Dermis microvascular lymphatic vessel endothelial cell (primary cell): ENCODE results near the gene PACSIN1. TPM values are rescaled to one million over a fixed set of nuclear protein-coding genes. Genes with fewer than 3 reads are reported as not detected.

Experiments
- DNase-seq, 2 donors: peaks; one replicate each; pipeline versions ENCODE4 v3.0.0 to v3.0.0-alpha.2; 2010; ENCODE audit warnings: low read depth in 2 of 2
- total RNA-seq: library from RNA; depleted of rRNA; stranded (reverse); fragments of >200 nt; gene quantifications from 2 replicates; pipeline ENCODE4 v1.2.1, GENCODE V29; 2014

PACSIN1 gene
- total RNA-seq, 1 donor from 2014 or later: not detected

DNA sequence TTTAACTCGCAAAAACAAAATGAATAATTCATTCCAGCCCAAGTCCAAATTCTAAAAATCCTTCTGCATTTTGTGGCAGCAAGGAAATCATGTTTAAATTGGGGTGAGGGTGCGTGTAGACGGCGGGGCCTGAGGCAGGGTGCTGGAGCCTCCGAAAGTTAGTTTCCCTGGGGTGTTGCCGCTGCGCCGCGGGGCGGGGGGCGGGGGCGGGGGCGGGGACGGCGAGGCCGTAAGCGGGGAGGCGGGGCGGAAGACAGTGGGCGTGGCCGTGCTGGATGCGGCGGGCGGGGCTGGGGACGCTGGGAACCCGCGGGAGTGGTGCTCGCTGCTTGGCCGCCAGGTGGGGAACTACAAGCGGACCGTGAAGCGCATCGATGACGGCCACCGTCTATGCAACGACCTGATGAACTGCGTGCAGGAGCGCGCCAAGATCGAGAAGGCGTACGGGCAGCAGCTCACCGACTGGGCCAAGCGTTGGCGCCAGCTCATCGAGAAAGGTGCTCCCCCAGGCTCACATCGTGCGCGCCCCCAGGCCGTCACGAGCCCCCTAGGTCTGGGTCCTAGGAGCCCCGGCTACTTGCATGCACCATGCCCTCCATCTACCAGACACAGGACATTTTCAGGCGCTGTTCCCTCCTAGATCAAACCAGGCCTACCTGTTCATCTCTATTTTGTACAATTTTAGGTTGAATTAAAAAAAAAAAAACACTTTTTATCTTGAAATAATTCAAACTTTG, 61.3 kb downstream of the PACSIN1 start:
- peak; percentile 77 to 91 for DNase-seq

DNA sequence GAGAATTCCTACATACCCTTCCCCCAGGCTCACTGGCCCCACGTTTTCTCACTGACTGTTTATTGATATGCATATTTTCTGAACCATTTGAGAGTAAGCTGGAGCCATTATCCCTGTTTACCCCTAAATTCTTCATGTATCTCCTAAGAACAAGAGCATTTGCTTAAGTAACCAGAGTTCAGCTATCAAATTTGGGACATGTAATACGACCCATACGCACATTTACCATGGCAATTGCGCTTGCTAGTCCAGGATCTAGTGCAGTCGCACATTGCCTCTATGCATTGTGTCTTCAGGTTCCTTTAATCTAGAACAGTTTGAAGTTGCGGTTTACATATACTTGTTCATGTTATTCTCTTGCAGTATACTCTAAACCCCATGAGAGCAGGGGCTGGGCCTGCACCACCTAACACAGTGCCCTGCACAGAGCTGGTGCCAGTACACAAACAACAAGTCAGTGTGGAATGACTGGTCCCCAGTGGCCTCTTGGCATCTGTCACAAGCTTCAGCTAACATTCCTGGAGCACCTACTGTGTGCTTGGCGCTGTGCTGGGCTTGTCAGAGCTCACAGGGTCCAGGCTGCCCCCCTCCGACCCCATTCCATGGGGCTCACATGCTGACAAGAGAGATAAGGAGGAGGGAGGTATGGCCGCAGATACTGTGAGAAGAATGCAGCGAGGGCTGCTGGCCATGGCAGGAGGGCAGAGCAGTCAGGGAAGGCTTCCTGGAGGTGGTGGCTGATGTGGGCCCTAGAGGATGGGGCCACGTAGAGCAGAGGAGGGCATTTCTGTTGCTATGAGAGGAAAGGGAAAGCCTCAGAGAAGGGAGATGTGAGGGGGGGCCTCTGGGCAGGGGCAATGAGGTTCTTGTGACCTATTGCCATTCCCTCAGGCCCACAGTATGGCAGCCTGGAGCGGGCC, 62.1 kb downstream of the PACSIN1 start:
- DNase-seq: no peak

DNA sequence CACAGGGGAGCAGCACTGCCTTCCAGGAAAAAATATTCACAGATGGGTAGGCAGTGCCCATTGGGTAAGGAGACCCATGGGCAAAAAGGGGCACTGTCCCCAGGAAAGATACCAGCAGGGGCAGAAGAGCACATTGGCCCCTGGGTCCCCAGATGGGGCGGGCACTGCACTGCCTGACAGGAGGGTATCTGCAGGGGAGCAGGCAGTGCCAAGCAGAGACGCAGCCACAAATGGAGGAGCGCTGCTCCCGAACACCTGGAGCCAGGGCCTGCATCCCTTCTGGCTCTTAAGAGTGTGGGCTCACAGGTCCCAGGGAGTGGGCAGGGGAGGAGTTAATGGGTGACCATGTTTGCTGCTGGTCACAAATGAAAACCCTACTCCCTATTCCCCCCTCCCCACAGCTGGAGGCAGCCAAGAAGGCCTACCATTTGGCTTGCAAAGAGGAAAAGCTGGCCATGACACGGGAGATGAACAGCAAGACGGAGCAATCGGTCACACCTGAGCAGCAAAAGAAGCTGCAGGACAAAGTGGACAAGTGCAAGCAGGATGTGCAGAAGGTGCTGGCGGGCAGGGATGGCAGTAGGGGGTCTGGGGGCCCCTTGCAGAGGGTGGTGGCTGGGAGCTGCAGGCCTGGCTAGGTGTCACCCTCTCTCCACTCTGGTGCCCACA, 63.3 kb downstream of the PACSIN1 start:
- DNase-seq: no peak

DNA sequence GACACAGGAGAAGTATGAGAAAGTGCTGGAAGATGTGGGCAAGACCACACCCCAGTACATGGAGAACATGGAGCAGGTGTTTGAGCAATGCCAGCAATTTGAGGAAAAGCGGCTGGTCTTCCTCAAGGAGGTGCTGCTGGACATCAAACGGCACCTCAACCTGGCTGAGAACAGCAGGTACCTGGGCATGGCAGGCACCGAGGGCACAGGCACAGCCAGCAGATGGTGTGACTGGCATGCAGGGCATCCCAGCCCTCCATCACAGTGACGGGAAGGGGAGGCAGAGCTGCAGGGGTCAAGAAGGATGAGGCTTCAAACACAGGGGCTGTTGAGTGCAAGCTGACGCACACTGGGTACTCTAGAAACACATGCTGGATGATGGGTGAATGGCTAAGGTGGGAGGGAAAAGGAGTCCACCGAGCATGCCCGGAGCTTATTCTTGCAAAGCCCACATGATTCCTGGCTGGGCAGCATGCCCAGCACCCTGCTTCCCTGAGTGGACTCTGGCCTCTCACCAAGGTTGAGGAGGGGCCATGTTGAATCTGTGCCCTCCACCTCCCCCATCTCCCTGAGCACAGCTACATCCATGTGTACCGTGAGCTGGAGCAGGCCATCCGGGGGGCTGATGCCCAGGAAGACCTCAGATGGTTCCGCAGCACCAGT, 63.9 kb downstream of the PACSIN1 start:
- no peak for DNase-seq

DNA sequence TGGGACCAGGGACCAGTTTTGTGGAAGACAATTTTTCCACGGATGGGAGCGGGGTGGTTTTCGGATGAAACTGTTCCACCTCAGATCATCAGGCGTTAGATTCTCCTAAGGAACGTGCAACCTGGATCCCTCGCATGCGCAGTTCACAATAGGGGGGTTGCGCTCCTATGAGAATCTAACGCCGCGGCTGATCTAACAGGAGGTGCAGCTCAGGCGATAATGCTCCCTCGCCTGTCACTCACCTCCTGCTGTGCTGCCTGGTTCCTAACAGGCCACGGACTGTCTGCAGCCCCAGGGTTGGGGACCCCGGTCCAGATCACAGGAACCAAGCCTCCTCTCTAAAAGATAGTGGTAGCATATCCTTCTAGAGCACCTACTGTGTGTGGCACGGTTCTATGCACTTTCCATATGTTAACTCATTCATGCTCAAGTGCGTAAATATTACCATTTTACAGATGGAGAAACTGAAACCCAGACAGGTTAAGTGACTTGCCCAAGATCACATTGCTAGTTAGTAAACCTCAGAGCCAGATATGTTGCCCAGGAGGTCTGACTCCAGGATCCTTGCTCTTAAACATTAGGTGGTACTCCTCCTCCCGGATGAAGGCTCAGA, 65.0 kb downstream of the PACSIN1 start:
- no peak for DNase-seq

DNA sequence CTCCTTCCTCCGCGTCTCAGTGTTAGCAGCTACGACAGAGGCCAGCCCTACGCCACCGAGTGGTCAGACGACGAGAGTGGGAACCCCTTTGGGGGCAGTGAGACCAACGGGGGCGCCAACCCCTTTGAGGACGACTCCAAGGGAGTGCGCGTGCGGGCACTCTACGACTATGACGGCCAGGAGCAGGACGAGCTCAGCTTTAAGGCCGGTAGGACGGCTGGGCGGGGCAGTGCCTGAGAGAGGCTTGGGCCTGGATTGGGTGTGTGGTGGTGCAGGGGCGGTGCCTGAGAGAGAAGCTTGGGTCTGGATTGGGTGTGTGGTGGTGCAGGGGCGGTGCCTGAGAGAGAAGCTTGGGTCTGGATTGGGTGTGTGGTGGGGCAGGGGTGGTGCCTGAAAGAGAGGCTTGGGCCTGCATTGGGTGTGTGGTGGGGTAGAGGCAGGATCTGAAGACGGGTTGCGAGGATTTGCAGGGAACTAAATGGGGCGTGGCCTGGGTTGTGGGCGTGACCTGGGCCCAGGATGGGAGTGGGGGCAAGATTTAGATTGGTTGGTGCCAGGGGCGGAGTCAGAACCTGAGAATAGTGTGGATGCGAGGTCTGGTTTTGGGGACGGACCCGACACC, 65.8 kb downstream of the PACSIN1 start:
- peak in 1 of 2 donors; percentile 73 for DNase-seq

DNA sequence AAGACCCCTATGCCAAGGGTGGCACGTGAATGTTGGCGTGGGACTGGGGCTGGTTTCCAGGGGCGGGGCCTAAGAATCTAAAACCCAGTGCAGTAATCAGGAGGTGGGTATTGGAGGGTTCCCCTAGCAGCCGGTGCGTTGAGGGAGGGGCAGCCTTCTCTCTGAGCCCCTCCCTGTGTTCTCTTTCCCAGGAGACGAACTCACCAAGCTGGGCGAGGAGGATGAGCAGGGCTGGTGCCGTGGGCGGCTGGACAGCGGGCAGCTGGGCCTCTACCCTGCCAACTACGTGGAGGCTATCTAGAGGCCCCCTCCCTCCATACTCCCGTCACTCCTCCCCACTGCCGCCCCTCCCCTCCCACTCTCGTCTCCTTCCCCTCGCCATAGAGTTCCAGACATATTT, 66.4 kb downstream of the PACSIN1 start:
- peak in 1 of 2 donors; percentile 4 for DNase-seq

DNA sequence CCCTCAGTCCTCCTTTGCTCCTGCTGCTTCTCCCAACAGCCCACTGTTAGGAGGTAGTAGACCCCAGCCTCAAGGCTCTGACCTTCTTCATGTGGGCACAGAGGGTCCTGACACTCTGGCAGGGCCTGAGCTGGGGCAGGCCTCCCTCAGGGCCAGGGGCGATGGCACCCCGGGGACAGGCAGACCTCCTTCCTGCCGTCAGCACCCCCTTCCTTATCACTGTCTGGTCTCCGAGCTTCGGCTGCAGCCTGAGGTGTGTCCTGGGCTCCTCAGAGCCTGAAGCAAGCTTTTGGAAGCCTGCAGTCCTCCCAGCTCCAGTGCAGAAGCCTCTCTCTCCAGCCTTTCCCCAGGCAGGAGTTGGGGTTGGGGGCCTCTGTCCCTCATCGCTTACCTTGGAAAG, 68.3 kb downstream of the PACSIN1 start:
- DNase-seq: no peak

DNA sequence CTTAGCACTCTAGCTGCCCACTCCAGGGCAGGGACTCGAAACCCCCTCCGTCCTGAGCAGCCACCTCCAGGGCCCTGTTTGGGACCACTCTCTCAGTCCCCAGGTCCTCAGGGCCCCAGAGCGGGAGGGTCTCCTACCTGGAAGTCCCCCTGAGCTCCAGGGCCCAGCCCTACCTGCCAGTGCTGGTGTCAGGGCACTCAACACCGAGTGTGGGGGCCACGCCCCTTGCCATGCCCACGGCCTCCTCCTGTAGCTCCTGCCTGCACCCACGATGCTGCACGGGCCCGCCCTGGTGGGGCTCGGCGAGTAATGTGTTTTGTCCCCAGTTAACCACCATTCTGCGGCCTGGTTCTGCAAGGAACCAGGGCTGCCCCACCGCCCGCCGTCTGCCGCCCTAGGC, 68.8 kb downstream of the PACSIN1 start:
- DNase-seq: no peak

DNA sequence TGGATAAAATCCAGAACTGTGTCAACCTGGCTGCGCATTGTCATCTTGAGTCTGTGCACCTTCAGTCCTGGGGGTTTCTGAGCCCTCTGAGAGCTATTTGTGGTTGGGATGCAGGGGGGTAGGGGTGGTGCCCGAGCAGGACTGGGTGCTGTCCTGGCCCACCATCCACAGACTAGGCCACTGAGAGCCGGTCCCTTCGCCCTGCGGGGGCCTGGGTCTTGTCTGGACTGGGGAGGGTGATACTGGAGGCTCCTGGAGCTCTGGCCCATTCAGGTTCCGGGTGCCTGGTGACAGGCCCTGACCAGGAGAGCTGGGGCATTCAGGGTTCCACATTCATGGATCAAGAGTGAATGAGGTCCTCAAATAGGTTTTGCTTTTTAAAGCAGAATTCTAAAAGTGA, 69.3 kb downstream of the PACSIN1 start:
- DNase-seq: no peak

DNA sequence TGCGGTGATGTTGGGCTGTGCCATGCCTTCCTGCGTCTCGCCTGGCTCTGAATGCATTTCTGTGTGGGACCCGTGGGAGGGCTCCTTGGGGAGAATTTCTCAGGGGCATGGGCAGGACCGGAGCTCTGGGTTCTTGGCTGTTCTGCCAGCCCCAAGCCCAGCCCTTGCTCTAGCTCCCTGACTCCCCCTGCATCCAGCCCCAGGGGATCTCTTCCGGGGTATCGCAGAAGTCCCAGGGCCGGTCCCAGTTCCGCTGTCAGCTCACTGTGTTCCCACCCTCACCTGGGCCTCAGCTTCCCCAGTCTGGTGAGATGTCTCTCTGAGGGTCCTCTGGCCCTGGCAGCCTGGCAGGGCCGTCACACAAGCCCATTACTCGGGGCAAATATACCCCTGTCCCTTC, 69.8 kb downstream of the PACSIN1 start:
- no peak for DNase-seq

DNA sequence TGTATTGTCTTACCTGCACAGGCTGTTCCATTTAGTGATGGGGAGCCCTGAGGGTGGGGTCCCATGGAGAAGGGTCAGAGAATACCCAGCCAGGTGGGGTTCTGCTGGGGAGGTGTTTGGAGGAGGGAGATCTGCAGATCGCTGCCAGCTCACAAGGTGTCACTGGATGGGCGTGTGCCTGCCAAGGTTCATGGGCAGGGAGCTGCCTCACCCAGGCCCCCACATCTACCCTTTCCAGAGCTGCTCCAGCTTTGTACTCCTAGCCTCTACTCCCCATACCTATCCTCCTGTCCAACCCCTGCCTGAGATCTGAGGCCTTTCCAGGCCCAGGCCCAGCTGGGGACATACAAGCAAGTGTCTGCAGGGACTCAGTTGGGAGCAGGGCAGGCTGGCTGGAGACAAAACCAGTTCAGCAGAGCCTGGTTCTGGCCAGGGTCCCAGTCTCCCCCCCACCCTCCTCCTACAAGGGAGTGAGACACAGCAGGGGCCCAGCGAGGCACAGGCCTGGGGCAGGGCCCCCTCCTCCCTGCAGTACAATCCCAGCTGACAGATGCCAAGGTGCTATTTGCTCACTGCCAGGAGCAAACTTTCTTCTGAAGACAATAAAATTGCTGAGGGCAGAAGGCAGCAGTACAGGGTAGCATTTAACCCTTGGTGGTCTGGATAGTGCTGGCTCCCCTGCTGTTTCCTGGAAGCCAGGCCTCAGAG, 70.5 kb downstream of the PACSIN1 start:
- no peak for DNase-seq

DNA sequence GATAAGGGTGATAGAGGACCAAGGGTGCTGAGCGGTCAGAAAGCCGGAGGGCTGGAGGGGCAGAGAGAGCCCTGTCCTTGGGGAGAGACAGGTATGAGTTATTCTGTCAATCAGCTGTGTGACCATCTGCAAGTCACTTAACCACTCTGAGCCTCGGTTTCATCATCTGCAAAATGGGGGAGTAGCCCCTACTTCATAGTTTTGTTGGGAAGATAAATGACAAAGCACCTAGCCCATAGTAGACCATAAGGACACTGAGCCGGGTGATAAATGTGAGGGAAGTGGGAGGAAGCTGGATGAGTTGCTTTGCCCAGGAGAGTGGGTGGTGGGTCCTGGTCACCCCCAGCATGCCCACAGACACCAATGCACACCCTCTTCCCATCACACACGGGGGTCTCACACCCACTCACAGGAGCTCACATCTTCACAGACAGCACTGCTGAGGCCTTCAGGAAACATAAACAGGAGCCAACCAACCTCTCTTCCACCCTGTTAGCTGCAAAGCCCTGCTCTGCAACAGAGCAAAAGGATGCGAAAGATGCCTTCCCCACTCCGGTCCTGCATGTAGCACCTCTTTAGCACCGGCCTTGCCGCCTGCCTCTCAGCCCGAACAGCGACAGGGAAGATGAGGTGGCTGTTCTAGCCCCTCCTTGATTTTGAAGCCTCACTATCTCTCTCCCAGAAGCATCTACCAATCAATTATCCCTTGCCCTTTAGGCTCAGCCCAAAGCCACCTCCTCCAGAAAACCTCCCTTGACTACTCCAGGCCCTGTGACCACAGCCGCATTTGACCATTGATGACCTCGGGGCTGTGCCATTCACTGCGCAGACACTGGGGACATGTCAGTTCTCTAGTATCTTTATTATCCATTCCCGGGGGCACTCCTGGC, 71.3 kb downstream of the PACSIN1 start:
- no peak for DNase-seq

DNA sequence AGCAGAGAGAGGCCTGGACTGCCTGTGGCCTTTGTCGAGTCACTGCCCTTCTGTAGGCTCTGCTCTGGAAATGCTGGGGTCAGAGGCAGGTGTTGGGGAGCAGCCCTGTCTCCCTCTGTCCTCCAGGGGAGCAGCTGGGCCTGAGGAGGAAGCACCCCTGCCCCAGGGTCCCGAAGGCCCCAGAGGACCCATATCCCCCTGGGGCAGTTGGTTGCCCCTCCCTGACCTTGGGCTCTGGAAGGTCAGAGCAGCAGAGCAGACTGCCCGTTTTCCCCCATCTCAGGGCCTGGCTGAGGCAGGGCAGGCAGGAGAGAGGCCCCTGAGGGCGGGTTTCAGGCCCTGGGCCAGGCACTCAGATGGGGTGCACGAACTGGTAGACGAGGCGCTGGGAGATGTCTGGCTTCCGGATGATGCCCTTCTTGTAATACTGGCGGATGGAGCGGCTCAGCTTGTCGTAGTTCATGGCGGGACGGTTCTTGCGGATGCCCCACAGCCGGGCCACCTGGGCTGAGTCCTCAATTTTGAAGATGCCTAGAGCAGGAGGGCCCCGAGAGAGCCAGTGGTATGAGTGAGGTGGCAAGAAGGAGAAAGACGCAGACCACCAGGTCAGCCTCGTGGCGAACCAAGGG, 72.2 kb downstream of the PACSIN1 start:
- no peak for DNase-seq

DNA sequence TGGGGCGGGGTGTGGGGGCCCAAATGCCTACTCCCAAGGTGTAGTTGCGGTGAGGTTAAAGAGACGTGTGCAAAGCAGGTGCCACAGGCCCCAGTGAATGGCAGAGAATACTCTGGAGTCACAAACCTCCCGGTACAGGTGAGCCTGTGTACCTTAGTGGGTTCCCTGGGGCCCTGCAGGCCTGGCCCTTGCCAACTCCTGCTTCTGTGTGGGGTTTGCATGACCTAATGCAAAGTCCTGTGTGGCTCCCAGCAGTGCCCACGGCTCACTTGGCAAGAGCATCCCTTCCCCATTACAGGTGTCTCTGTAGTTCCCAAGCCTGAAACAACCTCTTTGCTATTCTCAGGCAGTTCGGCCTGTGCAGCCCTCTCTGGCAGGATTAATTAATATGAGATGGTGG, 72.7 kb downstream of the PACSIN1 start:
- no peak for DNase-seq

DNA sequence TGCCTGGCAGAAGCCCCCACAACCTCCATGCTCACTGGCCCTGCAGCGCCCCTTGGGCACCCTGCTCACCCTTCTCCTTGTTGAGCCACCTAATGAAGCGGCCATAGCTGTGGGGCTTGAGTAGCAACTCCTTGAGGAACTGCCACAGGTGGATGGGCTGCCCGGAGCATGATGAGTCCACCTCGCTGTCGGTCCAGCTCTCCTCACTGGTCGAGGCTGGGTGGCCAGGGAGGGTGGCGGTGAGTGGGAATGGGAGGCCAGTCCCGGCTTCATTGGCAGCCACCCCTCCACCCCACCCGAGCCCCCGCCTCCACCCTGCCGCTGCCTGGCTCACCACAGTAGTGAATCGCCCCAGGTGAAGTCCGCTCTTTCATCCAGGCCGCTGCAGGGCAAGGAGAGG, 73.3 kb downstream of the PACSIN1 start:
- DNase-seq: no peak

DNA sequence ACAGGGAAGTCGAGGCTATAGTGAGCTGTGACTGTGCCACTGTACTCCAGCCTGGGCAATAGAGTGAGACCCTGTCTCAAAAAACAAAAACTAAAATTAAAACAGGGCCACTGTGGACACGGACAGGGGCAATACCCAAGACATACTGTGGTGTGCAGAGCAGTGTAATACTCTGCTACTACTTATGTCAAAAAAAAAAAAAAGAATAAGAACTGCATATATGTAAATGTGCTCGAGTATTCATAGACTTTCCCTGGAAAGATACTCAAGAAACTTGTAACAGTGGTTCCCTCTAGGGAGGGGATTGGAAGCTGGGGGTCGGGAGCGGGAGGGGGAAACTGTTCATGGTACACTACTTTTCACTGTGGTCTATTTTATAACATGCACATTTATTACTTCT, 74.3 kb downstream of the PACSIN1 start:
- no peak for DNase-seq

DNA sequence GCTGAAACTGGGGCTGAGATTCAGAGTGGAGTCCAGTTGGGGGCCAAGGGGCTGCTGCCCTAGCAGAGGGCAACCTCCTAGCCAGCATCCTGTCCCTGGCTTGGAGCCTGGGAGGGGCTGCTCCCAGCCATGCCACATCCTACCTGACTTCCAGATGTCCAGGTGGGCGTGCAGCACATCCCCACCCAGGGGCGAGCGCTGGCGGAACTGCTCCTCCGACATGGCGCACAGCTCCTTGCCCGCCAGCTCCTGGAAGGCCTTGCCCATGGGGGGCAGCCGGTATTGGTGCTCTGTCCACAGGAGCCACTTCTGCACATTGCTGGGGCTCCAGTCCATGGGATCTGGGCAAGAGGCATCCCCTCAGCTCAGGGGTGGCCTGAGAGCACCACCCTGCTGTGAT, 75.0 kb downstream of the PACSIN1 start:
- DNase-seq: no peak

DNA sequence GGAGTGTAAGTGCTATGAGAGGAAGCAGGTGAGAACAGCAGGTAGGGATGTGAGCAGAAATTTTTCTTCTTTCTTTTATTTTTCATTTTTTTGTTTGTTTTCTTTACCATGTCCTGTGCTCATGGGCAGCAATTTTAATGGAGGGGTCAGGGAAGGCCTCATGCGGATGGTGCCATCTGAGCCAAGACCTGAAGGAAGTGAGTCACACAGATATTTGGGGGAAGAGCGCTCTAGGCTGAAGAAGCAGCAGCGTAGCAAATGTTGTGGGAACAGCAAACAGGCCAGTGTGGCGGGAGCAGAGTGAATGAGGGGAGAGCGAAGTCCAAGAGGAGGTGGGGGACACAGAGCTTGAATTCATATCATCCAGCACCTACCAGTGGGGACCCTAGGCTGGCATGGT, 77.5 kb downstream of the PACSIN1 start:
- DNase-seq: peak in 1 of 2 donors; percentile 61
